ENCODE measurements around the gene GTPBP1.

The GTPBP1 gene

GRCh38 chr22:38760477-38761201 is 54.9 kb downstream of the GTPBP1 start:
- DNase-seq (ENCODE audit: low read depth): no peak

DNA sequence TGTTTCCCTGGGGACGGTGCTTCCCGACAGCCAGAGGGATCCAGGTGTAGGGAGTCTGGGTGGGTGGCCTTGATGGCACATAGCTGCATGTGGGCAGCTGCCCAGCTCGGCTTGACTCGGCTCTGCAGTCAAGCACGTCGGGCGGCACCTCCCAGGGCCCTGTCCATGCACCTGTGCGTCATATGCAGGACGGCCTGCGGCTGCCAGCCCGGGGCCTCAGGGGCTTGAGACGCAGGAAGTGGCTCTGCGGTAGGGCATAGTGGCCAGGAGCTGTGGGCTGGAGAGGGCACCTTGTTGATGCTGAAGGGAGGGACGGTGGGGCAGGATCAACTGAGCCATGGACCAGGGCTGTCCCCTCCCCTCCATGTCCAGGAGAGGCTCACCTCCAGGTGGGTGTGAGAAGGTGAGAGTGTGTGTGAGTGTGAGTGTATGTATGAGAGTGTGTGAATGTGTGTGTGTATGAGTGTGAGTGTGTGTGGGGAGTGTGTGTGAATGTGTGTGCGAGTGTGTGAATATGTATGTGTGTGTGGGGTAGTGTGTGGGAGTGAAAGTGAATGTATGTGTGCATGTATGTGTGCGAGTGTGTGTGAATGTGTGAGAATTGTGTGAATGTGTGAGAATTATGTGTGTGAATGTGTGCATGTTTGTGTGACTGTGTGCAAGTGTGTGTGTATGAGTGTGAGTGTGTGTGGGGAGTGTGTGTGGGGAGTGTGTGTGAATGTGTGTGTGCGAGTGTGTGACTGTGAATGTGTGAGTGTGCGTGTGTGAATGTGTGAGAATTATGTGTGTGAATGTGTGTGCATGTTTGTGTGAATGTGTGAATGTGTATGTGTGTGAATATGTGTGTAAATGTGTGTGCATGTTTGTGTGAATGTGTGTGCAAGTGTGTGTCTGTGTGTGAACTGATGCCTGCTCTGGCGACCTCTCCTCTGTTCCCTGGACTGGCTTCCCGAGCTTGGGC is 55.7 kb downstream of the GTPBP1 start:
- no peak for DNase-seq (ENCODE audit: low read depth)

DNA sequence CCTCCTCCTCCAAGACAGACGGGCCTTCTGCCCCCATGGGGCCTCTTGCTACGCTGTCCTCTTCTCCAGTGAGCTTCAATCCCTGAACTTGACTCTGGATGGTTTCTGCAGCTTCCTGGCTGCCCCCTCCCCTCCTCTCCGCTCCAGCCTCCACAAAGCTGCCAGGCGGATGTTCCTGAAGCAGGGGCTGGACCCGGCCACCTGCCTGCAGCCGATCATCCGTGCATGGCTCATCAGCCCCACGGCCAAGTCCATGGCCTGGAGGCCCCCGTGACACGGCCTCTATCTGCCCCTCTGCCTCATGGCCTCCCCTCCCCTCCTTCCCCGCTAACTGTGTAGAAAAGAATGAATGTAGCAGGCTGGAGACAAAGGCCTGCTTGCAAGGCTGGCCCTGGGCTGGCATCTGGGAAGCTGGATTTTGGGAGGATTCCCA is 56.8 kb downstream of the GTPBP1 start:
- no peak for DNase-seq (ENCODE audit: low read depth)

GRCh38 chr22:38766076-38766777 is 60.5 kb downstream of the GTPBP1 start:
- no peak for DNase-seq (ENCODE audit: low read depth)

- DNase-seq (ENCODE audit: low read depth): no peak
Observed at GRCh38 chr22:38767313-38767712, 61.6 kb downstream of the GTPBP1 start.

DNA sequence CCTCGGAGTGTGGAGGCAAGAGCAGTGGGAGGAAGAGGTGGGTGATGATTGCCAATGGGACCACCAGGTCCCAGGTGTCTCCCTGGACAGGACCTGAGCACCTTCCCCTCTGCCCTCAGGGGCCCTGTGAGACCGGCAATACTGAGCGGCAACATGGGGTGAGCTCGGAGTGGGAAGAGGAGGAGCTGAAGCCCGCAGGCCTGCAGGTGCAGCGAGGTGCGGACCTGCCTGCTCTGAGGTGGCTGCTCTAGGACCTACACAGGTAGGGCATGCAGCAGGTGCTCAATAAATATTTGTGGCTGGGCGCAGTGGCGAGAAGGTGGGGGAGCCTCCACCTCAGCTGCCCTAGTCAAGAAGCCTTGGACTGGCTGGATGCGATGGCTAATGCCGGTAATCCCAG is 62.3 kb downstream of the GTPBP1 start:
- no peak for DNase-seq (ENCODE audit: low read depth)

DNA sequence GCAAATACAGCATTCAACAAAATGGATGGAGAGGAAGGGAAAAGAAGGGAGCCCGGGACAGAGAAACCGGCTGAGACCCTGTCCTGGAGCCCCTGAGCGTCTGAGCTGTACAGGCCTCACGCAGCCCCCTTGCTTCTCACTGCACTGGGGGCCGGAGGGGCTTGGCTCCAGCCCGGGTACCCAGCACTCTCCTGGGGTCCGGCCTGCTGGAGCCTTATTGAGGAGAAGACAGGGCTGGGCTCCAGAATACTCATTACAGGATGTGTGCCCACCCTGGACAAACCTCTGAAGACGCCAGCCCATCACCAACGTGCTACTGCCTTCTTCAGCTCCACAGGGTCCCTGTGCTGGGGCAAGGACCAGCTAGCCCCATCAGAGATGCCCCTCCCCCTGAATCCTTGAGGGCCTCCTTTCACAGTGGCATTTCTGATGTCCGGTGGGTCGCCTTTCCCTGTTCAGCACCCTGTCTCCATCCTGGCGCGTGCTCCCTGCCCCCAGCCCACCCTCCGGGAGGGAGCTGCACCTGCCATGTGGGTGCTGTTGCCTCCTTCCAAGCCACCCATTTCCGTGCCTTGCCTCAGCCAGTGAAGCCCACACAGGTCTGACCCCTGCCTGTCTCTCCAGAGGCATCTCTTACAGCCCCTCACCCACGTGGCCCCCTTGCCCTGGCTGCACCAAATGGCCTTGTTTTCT is 64.7 kb downstream of the GTPBP1 start:
- no peak for DNase-seq (ENCODE audit: low read depth)

GRCh38 chr22:38772623-38772873 is 66.8 kb downstream of the GTPBP1 start:
- no peak for DNase-seq (ENCODE audit: low read depth)

DNA sequence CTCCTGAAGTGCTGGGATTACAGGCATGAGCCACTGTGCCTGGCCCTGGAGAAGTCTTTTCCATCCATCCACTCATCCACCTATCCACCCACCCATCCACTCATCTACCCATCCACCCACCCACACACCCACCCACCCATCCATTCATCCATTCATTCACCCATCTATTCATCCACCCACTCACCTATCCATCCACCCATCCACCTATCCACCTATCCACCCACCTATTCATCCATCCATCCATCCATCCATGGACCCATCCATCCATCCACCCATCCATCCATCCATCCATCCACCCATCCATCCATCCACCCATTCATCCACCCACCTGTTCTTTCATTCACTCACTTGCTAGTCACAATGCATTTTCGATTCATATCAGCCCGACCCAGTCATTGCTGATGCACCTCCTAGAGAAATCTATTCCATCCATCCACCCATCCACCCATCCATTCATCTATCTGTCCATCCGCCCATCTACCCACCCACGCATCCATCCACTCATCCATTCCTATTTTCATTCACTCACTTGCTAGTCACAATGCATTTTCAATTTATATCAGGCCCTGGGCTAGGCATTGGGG is 67.7 kb downstream of the GTPBP1 start:
- no peak for DNase-seq (ENCODE audit: low read depth)

DNA sequence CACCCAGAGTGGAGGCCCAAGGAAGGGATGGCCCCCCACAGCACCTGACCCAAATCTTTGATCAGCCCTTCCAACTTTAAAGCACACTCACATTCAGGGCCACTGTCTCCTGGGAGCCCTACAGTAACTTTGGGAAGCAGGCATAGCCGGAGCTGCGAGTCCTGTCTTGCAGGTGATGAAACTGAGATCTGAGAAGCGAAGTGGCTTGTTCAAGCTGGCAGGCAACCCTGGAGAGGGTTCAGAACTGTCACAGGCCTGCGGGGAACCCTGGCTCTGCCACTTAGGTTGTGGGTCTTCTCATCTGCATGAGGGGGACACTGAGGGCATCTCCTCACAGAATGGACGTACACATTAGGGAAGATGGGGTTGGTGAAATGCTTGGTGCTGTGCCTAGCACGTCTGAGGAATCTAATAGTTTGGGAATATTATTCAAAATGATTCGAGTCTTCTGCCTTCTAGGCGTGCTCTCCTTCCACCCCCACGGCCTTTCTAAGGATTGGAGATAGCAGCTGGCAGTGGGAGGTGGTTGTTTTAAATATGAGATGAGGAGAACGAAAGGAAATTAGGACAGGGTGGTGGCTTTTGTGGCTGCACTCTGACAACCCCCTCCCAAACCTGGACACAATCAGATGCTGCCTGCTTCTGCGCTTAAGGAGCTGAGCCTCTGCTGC is 68.9 kb downstream of the GTPBP1 start:
- no peak for DNase-seq (ENCODE audit: low read depth)

GRCh38 chr22:38775656-38776055 is 69.9 kb downstream of the GTPBP1 start:
- DNase-seq (ENCODE audit: low read depth): no peak

- no peak for DNase-seq (ENCODE audit: low read depth)
Observed at GRCh38 chr22:38776086-38776485, 70.3 kb downstream of the GTPBP1 start.

DNA sequence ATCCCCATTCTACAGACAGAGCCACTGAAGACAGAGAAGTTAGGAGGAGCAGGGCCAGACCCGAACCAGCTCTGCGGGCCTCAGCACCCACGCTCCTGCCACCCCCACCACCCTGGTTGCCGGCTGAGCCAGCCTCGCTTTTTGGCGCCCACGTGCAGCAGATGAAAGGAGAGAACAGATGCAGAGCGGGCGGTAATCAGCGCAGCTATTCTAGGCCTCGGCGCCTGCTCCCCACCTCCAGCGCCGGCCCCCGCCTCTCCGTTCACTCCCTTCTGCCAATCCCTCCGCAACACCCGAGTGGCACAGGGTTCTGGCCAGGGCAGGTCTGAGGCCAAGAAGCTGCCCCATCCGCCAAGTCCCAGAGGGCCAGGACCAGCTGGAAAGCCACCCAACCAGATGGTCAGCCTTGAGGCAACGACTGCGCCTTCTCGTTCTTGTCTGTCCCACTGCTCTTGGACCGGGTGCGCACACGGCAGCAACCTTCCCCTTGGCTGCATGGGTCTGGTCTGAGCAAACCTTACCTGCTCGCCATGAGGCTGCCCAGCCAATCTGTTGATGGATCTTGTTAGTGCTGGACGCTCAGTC is 71.4 kb downstream of the GTPBP1 start:
- DNase-seq (ENCODE audit: low read depth): no peak

DNA sequence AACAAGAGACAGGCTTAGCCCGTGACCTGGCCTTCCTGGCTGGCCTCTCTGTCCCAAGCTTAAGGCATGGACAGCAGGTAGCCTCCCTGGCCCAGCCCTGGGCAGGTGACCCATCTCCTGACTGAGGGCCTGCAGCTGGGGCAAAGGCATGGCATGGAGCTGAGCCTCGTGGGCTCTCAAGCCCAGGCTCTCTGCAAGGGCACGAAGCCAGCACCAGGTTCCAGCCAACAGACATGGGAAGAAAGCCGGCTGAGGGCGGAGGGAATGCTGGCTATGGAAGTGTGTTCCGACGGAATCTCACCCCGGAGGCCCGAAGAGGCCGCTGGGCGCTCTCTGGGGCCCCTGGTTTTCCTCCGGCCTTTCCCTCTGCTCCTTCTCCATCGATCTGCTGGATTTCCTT is 75.3 kb downstream of the GTPBP1 start:
- DNase-seq (ENCODE audit: low read depth): no peak

GRCh38 chr22:38782402-38783094 is 76.8 kb downstream of the GTPBP1 start:
- DNase-seq (ENCODE audit: low read depth): peak; percentile 85
